GM18858 (cell line): ENCODE results near the gene EIF2AK2.
A peak's percentile ranks its signal among the peaks of the same experiment; 100 is the strongest.
"Not testable (repeated sequence)": the region's sequence is repeated elsewhere in the genome, so short reads cannot be mapped to it uniquely, and the experiment has no call there.

Experiments
- ATAC-seq: cut with Tn5 transposase; IDR thresholded peaks from one replicate; pipeline ENCODE4 v1.9.1; 2021; ENCODE audit not compliant: unreplicated experiment

Gene EIF2AK2

DNA sequence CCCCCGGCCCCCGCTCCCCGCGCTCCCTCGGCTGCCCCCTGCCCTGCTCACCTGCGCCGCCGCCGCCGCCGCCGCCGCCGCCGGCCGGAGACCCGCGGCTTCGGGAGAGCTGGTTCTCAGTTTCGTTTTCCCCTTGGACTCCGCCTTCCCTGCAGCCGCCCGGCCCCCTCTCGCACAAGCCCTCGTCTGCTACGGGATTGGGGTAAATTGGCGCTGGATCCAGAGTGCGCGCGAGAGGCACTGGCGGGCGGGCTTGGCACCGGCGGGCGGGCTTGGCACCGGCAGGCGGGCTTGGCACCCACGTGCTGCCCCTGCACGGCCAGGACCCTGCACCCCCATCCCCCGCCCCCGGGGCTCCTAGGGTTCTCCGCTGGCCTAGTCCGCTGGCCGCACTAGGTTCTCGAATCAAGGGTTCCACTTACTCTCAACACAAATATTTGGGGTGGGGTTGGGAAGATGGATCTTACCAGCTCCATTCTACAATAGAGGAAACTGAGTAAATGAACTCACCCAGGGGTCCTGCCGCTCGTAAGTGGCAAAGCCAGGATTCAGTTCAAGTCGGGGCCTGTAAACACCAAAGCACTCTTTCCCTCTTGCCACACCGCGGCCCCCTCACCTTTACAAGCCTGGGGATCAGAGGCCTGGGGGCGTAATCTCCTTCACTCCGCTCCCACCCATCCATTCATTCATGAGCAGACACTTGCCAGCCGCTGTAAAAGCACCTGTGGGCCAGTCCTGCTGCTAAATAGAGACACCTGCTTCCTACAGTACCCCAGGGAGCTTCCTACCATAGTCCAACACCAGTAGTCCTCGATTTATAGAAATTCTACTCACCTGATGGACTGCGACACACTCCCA is at the start of gene EIF2AK2:
Gene EIF2AK2, minus strand, starts transcription at position 124 of the 858 bp plus-strand sequence. CDS start 9,174 bp downstream, outside the sequence.
- peak; percentile 82 for ATAC-seq

DNA sequence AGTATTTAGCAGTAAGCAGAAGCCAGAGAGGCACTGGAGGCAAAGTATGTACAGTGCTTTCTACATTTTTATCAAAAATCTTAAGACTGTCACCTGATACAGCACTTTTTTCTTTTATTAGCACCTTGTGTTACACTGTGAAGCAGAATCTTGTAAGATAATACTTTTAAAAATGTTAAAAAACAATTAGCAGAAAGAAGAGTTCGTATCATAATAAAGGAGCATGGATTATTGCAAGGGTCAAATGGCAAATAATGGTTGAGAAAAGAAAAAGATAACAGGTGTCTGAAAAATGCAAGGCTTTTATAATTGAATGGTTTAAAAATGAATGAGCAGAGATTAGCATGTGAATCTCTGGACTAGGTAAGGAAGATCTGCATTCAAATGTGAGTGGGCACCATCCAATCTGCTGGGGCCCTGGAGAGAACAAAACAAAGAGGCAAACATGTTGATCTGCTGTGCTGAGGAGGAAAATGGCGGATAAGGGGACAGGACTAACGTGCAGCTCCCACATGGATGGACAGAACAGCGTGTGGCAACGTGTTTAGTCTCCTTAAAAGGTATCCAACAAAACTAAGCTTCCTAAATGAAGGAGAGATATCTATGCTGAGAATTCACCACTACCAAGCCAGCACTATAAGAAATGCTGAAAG is 49.0 kb upstream of the EIF2AK2 start:
- no peak for ATAC-seq

DNA sequence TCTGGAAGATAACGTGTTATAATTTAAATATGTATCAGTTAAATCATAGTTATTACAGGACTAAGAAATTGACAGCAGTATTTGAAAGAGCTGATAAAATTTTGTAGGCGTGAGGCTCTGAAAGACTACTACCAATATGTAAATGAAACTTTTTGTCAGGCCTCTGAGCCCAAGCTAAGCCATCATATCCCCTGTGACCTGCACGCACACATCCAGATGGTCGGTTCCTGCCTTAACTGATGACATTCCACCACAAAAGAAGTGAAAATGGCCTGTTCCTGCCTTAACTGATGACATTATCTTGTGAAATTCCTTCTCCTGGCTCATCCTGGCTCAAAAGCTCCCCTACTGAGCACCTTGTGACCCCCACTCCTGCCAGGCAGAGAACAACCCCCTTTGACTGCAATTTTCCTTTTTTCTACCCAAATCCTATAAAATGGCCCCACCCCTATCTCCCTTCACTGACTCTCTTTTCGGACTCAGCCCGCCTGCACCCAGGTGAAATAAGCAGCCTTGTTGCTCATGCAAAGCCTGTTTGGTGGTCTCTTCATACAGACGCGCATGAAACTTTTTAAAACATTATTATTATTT is 48.4 kb upstream of the EIF2AK2 start:
- not testable (repeated sequence) for ATAC-seq

DNA sequence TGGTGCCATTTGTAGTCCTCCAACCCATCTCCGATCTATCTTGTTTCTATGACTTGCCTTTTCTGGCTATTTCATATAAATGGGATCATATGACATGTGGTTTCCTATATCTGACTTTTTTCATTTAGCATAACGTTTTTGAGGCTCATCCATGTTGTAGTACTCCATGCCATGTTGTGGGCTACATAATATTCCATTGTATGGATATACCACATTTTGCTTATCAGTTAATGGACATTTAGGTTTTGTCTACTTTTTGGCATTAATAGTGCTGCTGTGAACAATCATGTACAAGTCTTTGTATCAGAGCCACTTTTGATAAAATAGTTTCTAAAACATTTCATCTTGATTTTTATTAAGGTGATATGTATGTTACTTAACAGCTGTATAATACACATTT is 46.9 kb upstream of the EIF2AK2 start:
- ATAC-seq, result no peak

DNA sequence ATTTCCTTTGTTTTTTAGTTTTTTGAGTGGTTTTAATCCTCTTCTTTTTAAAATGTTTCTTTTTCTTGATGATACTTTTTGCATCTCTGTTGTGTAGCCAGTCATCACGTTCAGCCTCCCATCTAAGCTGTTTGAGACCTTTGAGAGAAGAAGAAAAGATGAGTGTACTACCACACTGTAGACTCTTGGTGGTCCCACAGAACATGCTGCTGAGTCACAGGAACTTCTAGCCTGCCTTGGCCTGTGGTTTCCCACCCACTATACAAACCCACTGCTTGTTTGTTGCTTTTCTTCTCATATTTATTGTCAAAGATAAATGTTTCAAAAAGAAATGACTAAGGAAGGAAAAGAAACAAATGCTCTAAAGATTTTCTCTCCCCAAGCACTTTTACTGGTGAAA is 45.0 kb upstream of the EIF2AK2 start:
- ATAC-seq, result no peak

DNA sequence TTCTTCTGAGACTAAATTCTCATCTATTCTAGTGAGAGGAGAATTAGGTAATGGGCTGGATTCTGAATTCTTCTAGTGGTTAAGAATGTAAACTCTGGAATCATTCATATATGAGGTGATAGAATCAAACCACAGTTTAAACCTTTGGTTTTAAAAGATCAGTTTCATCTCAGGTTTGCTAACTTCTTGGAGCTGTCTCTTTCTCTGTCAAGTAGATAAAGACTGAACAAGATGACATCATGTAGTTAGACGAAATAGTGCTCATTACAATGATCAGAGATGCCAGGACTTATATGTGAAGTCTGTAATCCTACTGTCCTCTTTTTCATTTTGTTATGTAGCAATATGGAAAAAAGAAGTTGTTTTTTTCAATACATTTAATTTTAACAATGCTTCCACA is 44.4 kb upstream of the EIF2AK2 start:
- ATAC-seq, result no peak

DNA sequence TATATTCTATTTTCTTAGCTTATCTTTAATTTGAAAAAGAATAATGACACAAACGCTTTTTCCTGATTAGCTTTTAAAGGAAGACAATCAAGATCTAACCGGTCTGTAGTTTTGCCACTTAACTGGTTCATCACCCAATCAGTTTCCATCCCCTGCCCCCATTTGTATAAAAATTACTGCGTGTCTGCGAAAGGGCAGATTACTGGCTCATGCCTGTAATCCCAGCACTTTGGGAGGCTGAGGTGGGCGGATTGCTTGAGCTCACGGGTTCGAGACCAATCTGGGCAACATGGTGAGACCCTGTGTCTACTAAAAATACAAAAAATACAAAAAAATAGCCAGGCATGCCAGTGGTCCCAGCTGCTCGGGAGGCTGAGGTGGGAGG is 41.9 kb upstream of the EIF2AK2 start:
- no peak for ATAC-seq

DNA sequence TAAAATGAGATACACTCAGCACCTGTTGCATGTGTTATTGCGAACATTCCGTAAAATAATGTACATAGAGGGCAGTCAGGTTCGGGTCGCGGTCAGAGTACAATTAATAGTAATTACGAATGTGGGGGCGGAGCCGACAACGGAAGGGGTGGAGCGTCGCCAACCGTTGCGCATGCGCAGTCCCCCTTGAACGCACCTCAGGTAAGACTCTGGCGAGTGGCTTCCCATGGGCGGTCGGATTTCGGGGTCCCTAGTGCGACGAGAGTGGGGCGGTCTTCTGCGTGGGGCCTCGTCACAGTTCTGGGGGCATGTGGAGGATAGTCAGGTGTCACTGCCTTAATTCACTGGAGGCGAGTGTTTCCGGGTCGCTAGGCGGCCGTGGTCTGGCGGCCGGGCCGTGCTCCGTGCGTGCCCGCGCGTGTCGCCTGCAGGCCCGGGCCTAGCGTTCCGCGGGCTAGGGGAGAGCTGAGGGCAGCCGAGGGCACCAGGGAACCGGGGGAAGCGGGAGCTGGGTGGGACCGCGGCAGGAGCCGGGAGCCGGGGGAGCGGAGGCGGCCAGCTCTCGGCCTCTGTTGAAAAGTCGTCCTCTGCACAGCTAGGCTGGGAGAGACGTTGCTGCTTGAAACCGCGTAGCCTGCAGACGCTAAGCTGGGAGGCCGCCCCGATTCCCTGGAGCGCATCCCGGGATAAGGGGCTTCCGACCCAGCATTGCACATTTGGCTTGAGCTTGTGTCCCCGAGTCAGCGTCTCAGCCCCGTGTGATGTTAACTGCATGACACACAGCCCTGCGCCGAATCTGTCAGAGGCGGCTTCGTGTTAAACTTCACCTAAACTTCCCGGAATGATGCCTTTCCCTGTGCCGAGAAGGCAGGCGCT is 39.8 kb upstream of the EIF2AK2 start, which contains the start of gene CEBPZOS:
Gene CEBPZOS, plus strand, starts transcription at position 177 of the 876 bp plus-strand sequence. CDS start 3,209 bp downstream, outside the sequence.
- ATAC-seq, result peak; percentile 54

DNA sequence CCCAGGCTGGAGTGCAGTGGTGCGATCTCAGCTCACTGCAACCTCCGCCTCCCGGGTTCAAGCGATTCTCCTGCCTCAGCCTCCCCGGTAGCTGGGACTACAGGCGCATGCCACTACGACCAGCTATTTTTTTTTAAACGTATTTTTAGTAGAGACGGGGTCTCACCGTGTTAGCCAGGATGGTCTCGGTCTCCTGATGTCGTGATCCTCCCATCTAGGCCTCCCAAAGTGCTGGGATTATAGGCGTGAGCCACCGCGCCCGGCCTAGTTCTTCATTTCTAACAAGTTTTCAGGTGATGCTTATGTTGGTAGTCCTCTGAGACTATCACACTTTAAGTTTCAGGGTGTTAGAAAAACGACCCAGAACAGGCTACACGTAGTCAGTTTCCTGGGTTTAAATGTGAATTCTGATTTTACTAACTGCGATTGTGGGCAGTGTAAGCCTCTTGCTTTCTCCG is 39.1 kb upstream of the EIF2AK2 start:
- not testable (repeated sequence) for ATAC-seq

DNA sequence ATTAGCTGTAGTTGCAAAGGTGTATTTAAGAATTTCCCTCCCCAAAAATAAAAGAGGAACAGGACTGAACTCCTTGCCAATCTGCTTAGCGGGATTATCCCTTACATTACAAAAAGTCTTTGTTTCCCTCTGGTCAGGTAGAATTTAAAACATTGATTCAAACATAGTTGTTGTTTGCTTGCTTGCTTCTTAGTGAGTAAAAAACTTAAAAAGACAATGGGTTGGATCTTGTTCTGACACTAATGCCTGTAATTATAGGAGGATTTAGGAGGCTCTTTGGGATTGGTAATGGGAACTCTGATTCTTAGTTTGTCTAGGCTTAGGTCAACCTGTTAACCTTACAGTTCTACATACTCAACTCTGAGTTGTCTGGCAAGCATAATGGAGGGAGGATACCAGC is 35.8 kb upstream of the EIF2AK2 start:
- no peak for ATAC-seq

DNA sequence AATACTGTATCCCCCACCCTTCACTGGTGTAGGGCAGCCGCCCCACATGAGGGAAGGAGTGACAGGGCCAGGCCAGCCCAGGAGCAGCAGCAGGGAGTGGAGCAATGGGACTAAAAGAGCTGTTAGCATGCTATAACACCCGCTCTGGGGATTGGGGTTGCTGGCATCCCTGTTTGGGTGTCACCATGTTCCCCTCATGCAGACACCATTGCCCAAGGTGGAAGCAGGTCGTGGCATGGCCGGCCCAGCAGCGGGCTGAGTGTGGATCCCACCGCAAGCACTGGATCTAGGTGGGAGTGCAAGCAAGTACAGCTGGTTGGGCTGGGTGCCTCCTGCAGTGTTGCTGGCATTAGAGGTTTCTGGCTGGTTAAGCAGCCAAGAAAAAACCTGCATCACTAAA is 35.0 kb upstream of the EIF2AK2 start:
- ATAC-seq, result no peak

DNA sequence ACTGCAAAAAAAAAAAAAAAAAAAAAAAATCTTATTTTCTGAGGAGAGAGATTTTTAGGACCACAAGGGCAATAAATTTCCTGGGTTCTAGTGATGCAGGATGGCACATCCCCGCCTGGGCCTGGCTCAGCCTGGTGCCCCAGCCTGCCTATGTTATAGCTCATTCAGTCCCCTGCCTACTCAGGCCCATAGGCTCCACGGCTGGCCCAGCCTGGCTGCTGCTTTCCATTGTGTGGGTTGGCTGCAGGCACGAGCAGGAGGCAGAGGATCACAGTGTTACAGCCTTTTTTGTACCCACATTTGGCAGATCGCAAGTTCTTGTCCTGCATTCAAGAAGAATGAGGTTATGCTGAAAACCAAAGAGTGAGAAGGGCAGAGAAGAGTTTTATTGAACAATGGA is 34.5 kb upstream of the EIF2AK2 start:
- ATAC-seq, result no peak

DNA sequence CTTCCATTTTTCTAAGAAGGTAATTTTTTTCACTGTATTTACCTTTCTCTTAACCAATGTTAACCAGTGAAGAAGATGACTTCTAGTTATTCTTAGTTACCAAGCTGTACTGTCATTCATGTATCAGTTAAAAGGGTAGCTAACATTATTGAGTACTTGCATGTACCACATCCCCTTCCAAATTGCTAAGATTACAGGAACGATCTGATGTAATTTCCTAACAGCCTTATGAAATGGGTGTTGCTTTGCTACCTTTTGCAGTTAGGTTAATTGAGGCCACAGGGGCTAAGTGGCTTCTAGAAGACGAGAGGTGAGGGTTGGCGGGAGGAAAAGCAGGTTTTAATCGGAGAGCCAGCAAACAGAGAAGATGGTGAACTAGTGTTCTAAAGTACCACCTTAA is 33.5 kb upstream of the EIF2AK2 start:
- no peak for ATAC-seq

DNA sequence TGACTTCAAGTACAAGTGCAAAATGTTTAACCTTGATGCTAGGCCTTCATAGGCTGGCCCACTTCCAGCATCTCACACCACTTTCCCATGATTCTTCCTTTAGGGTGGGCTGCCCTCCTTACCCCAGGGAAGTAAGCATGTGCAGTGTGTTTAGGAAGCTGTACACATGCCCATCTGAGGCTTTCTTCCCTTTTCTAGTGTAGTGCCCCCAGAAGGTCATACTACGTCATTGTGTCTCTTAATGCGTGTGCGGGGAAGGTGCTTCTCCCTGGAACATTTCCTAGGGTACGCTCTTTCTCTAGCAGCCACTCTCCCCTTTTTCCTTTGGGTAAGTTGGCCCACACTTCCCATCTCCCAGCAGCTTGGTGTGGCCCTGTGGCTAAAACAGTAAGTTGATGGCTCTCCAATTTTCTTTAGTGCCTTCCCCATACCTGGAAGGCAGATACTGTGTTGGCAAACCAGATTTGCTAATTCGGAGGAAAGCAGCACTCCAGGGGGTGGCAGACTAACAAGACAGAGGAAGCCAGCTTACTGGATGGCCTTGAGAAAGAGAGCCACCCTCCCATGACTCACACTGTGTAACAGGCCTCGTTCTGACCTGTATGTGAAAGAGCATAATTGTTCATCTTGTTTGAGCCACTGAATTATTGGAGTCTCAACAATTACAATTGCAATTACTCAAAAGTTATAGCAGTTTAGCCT is 32.8 kb upstream of the EIF2AK2 start:
- no peak for ATAC-seq

DNA sequence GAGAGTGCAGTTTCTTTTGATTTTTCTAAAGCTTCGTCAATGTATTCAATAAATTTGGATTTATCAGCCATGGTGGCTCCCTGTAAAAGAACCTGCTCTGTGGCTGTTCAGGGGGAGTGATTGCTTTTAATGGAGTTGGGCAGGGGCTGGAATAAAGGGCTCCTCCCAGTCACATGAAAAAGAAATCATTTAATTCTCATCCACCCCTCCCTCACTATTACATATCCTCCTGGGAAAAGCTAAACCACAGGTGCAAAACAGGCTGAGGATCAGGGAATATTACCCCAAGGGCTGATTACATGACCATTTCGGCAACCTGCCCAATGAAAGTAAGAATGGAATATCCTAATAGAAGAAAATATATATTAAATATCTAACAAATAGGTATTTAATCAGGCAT is 31.8 kb upstream of the EIF2AK2 start, which contains the start of gene SULT6B1:
Gene SULT6B1, minus strand, starts transcription at position 101 of the 400 bp plus-strand sequence. Its CDS starts 30 bp downstream, at position 71.
- ATAC-seq, result no peak

DNA sequence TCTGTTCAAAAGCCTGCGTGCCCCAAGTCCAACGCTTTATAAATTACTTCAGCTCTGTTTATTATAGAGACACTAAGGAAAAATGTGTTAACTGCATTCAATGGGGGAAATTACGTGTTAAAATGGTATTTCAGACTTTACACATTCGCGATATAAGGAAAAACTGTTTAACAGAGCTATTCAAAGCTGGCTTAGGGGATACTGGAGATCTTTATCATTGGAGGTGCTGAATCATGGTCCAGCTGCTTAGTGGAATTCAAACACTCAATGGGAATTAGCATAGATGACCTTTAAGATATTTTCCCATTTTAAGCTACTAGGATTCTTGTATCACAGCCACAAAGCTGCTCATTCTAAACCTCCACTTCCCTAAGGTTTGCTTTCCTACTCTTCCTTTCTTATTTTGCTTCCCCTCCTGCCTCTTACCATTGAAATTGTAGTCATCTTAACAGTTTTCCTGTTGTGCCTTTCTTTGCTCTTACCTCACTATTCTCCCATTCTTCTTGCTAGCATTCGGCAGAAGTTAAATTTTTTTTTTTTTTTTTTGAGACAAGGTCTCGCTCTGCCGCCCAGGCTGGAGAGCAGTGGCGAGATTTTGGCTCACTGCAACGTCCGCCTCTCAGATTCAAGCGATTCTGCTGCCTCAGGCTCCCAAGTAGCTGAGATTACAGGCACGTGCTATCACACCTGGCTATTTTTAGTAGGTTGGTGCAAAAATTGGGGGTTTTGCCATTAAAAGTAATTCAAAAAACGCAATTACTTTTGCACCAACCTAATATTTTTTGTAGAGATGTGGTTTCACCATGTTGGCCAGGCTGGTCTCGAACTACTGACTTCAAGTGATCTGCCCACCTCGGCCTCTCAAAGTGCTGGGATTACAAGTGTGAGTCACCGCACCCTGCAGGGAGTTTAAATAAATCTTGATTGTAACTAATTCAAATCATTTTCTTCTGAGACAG is 25.2 kb upstream of the EIF2AK2 start:
- ATAC-seq, result no peak

DNA sequence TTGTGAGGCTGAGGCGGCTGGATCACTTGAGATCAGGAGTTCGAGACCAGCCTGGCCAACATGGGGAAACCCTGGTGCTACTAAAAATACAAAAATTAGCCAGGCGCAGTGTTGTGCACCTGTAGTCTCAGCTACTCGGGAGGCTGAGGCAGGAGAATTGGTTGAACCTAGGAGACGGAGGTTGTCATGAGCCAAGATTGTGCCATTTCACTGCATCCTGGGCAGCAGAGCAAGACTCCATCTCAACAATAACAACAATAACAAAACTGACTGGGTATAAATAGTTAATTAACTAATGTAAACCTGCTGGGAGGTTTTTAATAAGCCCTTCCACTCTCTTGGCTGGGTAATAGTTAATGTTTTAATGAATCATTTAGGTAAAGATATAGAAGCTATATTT is 23.9 kb upstream of the EIF2AK2 start:
- ATAC-seq, result no peak

DNA sequence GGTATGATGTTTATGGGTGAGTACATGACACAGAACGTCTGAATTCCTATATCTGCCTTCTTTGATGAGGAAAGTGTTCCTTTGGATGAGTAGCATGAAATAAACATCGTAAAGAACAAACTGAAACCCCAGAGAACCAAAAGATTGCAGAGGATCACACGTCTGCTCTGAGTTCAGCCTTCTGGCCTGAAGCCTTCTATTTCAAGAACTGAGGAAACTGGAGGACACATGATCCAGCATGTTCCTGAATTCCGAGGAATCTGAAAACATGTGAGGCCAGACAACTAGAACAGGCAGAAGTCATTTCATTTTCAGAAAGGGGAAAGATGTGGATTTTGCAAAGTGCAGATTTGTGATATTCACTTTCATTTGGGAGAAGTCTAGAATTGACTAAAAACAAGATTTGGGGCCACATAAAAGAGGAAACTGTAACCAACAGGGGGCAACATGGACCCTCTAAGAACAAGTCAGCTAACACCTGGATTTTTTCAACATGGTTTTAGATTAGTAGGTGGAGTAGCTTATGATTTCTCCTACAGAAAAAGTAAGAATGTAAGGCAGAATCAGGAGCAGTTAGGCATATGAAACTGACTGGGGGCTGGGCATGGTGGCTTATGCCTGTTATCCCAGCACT is 23.3 kb upstream of the EIF2AK2 start:
- no peak for ATAC-seq
